Prostate gland (tissue), 2 donors: ENCODE data around the gene HRCT1.

Source experiments
- CTCF ChIP-seq, 4 experiments: fragments of 200-600 bp in 2 of 4; fragments of 450-650 bp in 2 of 4; sonication (generic) in 2 of 4; IDR thresholded peaks; 1 replicate in 3 of 4; 2 replicates in 1 of 4; pipeline ENCODE4 v1.5.1; 2016 to 2019; ENCODE audit warnings: antibody characterized with exemption in 4 of 4, mild to moderate bottlenecking in 2 of 4, moderate library complexity in 2 of 4
- POLR2A ChIP-seq: fragments of 450-650 bp; IDR thresholded peaks from one replicate; pipeline ENCODE4 v1.6.1; 2016; ENCODE audit warnings: antibody characterized with exemption, mild to moderate bottlenecking

GRCh38 chr9:35872505-35872904, 33.5 kb upstream of the HRCT1 start:
- no peak for TF ChIP-seq CTCF (IDR thresholded peaks at IDR 0.05)
- TF ChIP-seq POLR2A: no peak
